ENCODE data around the gene HOXA6.

HOXA6 gene

DNA sequence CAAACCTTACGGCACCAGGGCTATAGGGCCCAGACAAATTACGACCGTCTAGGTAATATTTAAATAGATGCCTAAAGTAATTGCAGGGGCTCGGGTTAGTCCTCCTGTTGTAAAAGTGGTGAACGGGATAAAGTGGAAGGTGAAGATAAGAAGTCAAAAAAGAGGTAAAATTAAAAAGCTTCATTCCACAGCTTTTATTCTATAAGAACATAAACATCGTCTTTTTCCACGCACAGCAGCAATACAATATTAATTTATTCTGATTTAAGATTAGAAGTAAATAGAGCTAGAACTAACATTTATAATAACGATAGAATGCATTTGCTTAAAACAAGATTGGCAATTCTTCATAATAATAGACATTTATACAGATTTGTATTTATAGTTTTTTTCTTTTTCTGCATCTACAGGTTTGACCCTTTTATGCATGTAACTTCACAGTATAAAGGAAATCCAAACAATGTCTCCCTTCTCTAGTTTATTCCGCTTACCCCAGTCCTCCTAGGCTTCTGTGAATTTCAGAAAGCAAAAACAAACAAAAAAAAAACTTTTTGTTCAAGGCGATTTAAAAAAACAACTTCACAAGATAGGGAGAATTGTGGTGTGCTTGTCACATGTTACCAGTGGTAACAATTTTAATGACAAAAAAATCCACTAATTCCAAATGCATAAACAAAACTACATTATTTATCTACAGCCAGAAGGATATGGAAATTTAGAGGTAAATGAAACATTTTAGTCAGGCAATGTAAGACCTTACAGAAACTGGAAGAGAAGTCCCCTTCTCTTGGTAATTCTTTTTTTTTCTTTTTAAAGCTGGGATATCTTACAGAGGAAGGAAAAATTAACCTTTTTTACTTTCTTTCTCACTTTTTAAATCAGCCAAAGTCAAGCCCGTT, 23.1 kb upstream of the HOXA6 start:
- TF ChIP-seq, protein P1, sequence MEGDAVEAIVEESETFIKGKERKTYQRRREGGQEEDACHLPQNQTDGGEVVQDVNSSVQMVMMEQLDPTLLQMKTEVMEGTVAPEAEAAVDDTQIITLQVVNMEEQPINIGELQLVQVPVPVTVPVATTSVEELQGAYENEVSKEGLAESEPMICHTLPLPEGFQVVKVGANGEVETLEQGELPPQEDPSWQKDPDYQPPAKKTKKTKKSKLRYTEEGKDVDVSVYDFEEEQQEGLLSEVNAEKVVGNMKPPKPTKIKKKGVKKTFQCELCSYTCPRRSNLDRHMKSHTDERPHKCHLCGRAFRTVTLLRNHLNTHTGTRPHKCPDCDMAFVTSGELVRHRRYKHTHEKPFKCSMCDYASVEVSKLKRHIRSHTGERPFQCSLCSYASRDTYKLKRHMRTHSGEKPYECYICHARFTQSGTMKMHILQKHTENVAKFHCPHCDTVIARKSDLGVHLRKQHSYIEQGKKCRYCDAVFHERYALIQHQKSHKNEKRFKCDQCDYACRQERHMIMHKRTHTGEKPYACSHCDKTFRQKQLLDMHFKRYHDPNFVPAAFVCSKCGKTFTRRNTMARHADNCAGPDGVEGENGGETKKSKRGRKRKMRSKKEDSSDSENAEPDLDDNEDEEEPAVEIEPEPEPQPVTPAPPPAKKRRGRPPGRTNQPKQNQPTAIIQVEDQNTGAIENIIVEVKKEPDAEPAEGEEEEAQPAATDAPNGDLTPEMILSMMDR (IDR thresholded peaks at IDR 0.05; ENCODE audit: low read length): no peak
- no peak for TF ChIP-seq EZH2 (IDR thresholded peaks at IDR 0.05; ENCODE audit: borderline replicate concordance, low read length)
- Histone ChIP-seq H4K20me1 (ENCODE audit: insufficient read depth, low read length) (no peaks in the 10 kb centered on the region), H3K4me2 (ENCODE audit: low read length) (no peak overlapping the region), H3K9ac (ENCODE audit: low read length) (no peak overlapping the region), H2AFZ (ENCODE audit: low read length) (no peak overlapping the region), H3K9me2 (ENCODE audit: low read depth, low read length) (no peaks in the 10 kb centered on the region), H3K27ac (ENCODE audit: low read depth, low read length, poor library complexity, severe bottlenecking) (no peak overlapping the region), H3K4me1 (ENCODE audit: insufficient read depth, low read length, severe bottlenecking) (peaks cover 16% of the 10 kb centered on the region), H3K9me3 (ENCODE audit: low read length) (no peaks in the 10 kb centered on the region), H3F3A (ENCODE audit: insufficient read depth, low read length) (no peaks in the 10 kb centered on the region), H3K27me3 (ENCODE audit: insufficient read depth, low read length) (peaks cover 13% of the 10 kb centered on the region; the same call in 1 of the 2 replicates), H3K79me2 (ENCODE audit: insufficient read depth, low read length) (no peaks in the 10 kb centered on the region), H3K4me3 (ENCODE audit: low read depth, low read length, poor library complexity, severe bottlenecking) (no peak overlapping the region), H3K36me3 (ENCODE audit: insufficient read depth, low read length) (no peaks in the 10 kb centered on the region)

DNA sequence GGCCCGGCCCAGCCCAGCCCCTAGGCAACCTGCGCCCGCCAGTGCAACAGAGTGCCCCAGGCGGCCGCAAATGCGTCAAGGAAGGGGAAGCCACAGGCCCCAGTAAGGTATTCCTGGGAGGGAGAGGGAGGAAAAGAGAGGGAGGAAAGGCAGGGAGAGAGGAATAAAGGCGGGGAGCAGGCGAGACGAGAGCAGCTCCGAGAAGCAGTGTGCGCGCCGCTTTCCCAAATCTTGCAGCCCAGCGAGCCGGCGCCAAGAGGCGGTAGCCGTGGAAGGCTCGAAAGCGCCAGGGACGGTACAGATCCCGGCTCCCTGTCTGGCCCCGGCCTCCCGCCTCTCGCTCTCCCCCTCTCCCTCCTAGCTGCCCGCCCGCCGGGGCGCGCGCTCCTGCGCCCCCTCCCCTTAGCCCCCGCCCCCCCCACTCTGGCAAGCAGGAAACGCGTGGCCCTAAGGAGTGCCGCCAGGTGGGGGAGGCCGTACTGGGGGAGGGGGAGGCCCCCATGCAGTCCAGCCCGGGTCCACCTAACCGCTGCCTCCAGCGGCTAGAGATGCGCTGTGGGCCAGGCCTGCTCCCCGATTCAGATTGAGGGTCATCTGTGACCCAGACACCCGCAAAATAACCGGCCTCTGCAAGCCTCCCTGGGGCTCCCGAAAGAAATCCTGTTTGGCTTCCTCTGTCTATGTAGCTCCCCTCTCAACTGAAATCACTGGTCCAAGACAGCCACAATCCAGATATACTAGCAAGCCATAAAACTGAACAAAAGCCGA, 22.3 kb upstream of the HOXA6 start:
- Histone ChIP-seq H2AFZ (ENCODE audit: low read length) (no peak overlapping the region), H3K27ac (ENCODE audit: low read depth, low read length, poor library complexity, severe bottlenecking) (no peak overlapping the region), H3K4me2 (ENCODE audit: low read length) (no peak overlapping the region), H3F3A (ENCODE audit: insufficient read depth, low read length) (no peaks in the 10 kb centered on the region), H3K27me3 (ENCODE audit: insufficient read depth, low read length) (peaks cover 13% of the 10 kb centered on the region; the same call in 1 of the 2 replicates), H3K79me2 (ENCODE audit: insufficient read depth, low read length) (no peaks in the 10 kb centered on the region), H3K4me3 (ENCODE audit: low read depth, low read length, poor library complexity, severe bottlenecking) (no peak overlapping the region), H3K9me3 (ENCODE audit: low read length) (no peaks in the 10 kb centered on the region), H3K9me2 (ENCODE audit: low read depth, low read length) (no peaks in the 10 kb centered on the region), H4K20me1 (ENCODE audit: insufficient read depth, low read length) (no peaks in the 10 kb centered on the region), H3K9ac (ENCODE audit: low read length) (no peak overlapping the region), H3K4me1 (ENCODE audit: insufficient read depth, low read length, severe bottlenecking) (peaks cover 16% of the 10 kb centered on the region), H3K36me3 (ENCODE audit: insufficient read depth, low read length) (no peaks in the 10 kb centered on the region)
- no peak for TF ChIP-seq EZH2 (IDR thresholded peaks at IDR 0.05; ENCODE audit: borderline replicate concordance, low read length)
- TF ChIP-seq, protein P1 (IDR thresholded peaks at IDR 0.05; ENCODE audit: low read length): no peak

DNA sequence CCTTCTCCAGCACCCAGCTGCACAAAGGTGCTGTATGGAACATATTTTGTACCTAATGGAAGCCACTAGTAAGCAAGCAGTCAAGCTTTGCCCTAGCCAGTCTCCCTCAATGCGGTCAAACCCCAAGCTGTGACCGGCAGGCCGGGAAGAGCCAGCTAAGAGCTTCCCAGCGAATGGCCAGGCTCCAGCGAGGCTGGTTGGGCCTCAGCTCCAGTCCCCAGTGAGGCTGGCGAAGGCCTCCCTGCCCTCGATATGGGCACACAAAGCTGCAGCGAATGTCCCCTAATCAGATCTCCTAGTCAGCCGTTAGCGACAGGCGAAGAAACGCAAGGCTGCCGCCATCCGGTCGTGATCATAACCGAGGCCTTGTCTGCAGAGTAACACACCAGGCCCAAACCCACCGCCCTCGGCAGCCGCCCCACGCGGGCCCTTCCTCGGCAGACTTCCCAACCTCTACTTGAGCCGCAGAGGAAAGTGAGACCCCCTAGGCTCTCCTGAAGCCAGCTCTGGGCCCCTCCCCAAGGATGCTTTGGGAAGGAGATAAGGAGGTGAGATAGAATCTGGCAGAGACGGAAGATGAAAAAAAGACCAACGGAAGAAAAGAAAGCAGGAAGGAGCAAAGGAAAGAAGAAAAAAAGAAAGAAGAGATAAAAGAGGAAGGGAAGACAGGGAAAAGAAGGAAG, 20.8 kb upstream of the HOXA6 start:
- no peak overlapping the region for H3K27ac ChIP-seq (ENCODE audit: low read depth, low read length, poor library complexity, severe bottlenecking)
- no peak for TF ChIP-seq EZH2 (IDR thresholded peaks at IDR 0.05; ENCODE audit: borderline replicate concordance, low read length)
- TF ChIP-seq, protein P1 (IDR thresholded peaks at IDR 0.05; ENCODE audit: low read length): no peak
- H3K4me2 ChIP-seq (ENCODE audit: low read length): no peak overlapping the region
- H4K20me1 ChIP-seq (ENCODE audit: insufficient read depth, low read length): no peaks in the 10 kb centered on the region
- H2AFZ ChIP-seq (ENCODE audit: low read length): no peak overlapping the region
- no peaks in the 10 kb centered on the region for H3F3A ChIP-seq (ENCODE audit: insufficient read depth, low read length)
- H3K36me3 ChIP-seq (ENCODE audit: insufficient read depth, low read length): no peaks in the 10 kb centered on the region
- no peaks in the 10 kb centered on the region for H3K79me2 ChIP-seq (ENCODE audit: insufficient read depth, low read length)
- H3K27me3 ChIP-seq (ENCODE audit: insufficient read depth, low read length): peaks cover 13% of the 10 kb centered on the region; the same call in 1 of the 2 replicates
- no peak overlapping the region for H3K4me3 ChIP-seq (ENCODE audit: low read depth, low read length, poor library complexity, severe bottlenecking)
- H3K9me3 ChIP-seq (ENCODE audit: low read length): no peaks in the 10 kb centered on the region
- peaks cover 8% of the 10 kb centered on the region for H3K4me1 ChIP-seq (ENCODE audit: insufficient read depth, low read length, severe bottlenecking)
- H3K9me2 ChIP-seq (ENCODE audit: low read depth, low read length): no peaks in the 10 kb centered on the region
- no peak overlapping the region for H3K9ac ChIP-seq (ENCODE audit: low read length)
